Activated CD8-positive, alpha-beta T cell treated with anti-CD3 and anti-CD28 coated beads, Interleukin-2, amount 10 ng/mL, durations not matched to agents 7 days and 5 days (primary cell): ENCODE data around the gene BTN1A1. TPM values are rescaled to one million over a fixed set of nuclear protein-coding genes. Genes with fewer than 3 reads are reported as not detected.
"Not testable (repeated sequence)": the region's sequence is repeated elsewhere in the genome, so short reads cannot be mapped to it uniquely, and the experiment has no call there.

Experiments
- ATAC-seq: fragments of 150-1000 bp; cut with Tn5 transposase; one replicate; pipeline ENCODE4 v1.10.0; 2021; ENCODE audit warnings: moderate library complexity
- CTCF ChIA-PET: fragments of 350-600 bp; sonication (Branson Sonifier 250); formaldehyde crosslinking; loops from one replicate; lab custom pipeline; 2021; ENCODE audit warnings: antibody characterized with exemption; lab: Charles Lee
- POLR2A ChIA-PET: fragments of 350-600 bp; sonication (Branson Sonifier 250); formaldehyde crosslinking; loops from one replicate; lab custom pipeline; 2021; ENCODE audit warnings: antibody characterized with exemption; lab: Charles Lee
- DNase-seq: peaks from one replicate; pipeline ENCODE4 v3.0.0-alpha.2; 2020
- H3K27ac Mint-ChIP-seq: one replicate; pipeline ENCODE4 v1.8.0; 2021; ENCODE audit warnings: mild to moderate bottlenecking, mixed read lengths
- H3K27me3 Mint-ChIP-seq: one replicate; pipeline ENCODE4 v1.8.0; 2021; ENCODE audit warnings: low read depth, mixed read lengths
- H3K36me3 Mint-ChIP-seq: one replicate; pipeline ENCODE4 v1.8.0; 2021; ENCODE audit warnings: low read depth, mixed read lengths
- H3K4me1 Mint-ChIP-seq: one replicate; pipeline ENCODE4 v1.8.0; 2021; ENCODE audit warnings: low read depth, mixed read lengths
- H3K4me3 Mint-ChIP-seq: one replicate; pipeline ENCODE4 v1.8.0; 2021; ENCODE audit warnings: mild to moderate bottlenecking, mixed read lengths
- H3K9me3 Mint-ChIP-seq: one replicate; pipeline ENCODE4 v1.8.0; 2022; ENCODE audit warnings: mixed read lengths; ENCODE audit not compliant: insufficient read depth
- total RNA-seq, 2 experiments: library from RNA; stranded (reverse); gene quantifications; one replicate each; pipeline ENCODE4 v1.2.3, GENCODE V29; 2021

BTN1A1 gene
- total RNA-seq = not detected

GRCh38 chr6:26500102-26500501, at the start of gene BTN1A1:
TSS of gene BTN1A1 (plus strand) at chr6:26500303. CDS start at chr6:26501287, 984 bp downstream.
- POLR2A ChIA-PET = no interaction called here
- CTCF ChIA-PET = interaction anchor here (4.0 kb wide), 1 partner anchor 159 kb away, joined by 16 read pairs; no protein-coding TSS in a partner anchor
- H3K4me3 Mint-ChIP-seq = no peak within 1 kb of the TSS
- no peaks in the 10 kb centered on the region for H3K9me3 Mint-ChIP-seq
- H3K4me1 Mint-ChIP-seq = peaks cover 22% of the 10 kb centered on the region
- DNase-seq (no peak), ATAC-seq (no peak)
- no peak within 1 kb of the TSS for H3K27ac Mint-ChIP-seq
- H3K36me3 Mint-ChIP-seq = no peaks in the 10 kb centered on the region
- H3K27me3 Mint-ChIP-seq = peaks cover 36% of the 10 kb centered on the region

GRCh38 chr6:26452631-26453235, 47.4 kb upstream of the BTN1A1 start:
- H3K36me3 Mint-ChIP-seq = peaks cover 33% of the 10 kb centered on the region
- CTCF ChIA-PET = interaction anchor here (1.6 kb wide), 1 partner anchor 111 kb away, joined by 3 read pairs; no protein-coding TSS in a partner anchor

GRCh38 chr6:26454631-26455030, 45.5 kb upstream of the BTN1A1 start:
- H3K36me3 Mint-ChIP-seq = peaks cover 32% of the 10 kb centered on the region
- CTCF ChIA-PET = interaction anchor here (1.2 to 2.7 kb wide), 4 partner anchors 10 to 113 kb away, joined by 3 to 9 read pairs (median 4); no protein-coding TSS in a partner anchor
- DNase-seq (no peak), ATAC-seq (no peak)
- POLR2A ChIA-PET = interaction anchor here (2.6 kb wide), 1 partner anchor 18 kb away, joined by 9 read pairs; no protein-coding TSS in a partner anchor
- no peak overlapping the region for H3K27ac Mint-ChIP-seq
- no peak overlapping the region for H3K4me3 Mint-ChIP-seq
- H3K9me3 Mint-ChIP-seq = no peaks in the 10 kb centered on the region
- no peaks in the 10 kb centered on the region for H3K27me3 Mint-ChIP-seq
- H3K4me1 Mint-ChIP-seq = peaks cover 23% of the 10 kb centered on the region

More at GRCh38 chr6:26452631-26453235, 47.4 kb upstream of the BTN1A1 start:
- DNase-seq = no peak
- no peak overlapping the region for H3K4me3 Mint-ChIP-seq
- H3K4me1 Mint-ChIP-seq = peaks cover 13% of the 10 kb centered on the region
- POLR2A ChIA-PET = no interaction called here
- no peak overlapping the region for H3K27ac Mint-ChIP-seq
- no peaks in the 10 kb centered on the region for H3K27me3 Mint-ChIP-seq
- no peaks in the 10 kb centered on the region for H3K9me3 Mint-ChIP-seq
- ATAC-seq = no peak

- ATAC-seq = no peak
- Mint-ChIP-seq H3K9me3 (no peaks in the 10 kb centered on the region), H3K27ac (no peak overlapping the region), H3K4me1 (peaks cover 31% of the 10 kb centered on the region), H3K36me3 (peaks cover 32% of the 10 kb centered on the region), H3K27me3 (no peaks in the 10 kb centered on the region), H3K4me3 (no peak overlapping the region)
- POLR2A ChIA-PET = interaction anchor here (1.1 to 2.6 kb wide), 3 partner anchors 9 to 18 kb away, joined by 3 to 9 read pairs (median 4); no protein-coding TSS in a partner anchor
- CTCF ChIA-PET = interaction anchor here (1.2 to 2.7 kb wide), 5 partner anchors 9 to 140 kb away, joined by 3 to 9 read pairs (median 3); no protein-coding TSS in a partner anchor
- DNase-seq = no peak
These were observed 44.6 kb upstream of the BTN1A1 start for GRCh38 chr6:26455357-26455970.

- ChIA-PET CTCF (no interaction called here), POLR2A (no interaction called here)
- Mint-ChIP-seq H3K27me3 (no peaks in the 10 kb centered on the region), H3K27ac (peak overlapping the region; percentile 97), H3K4me3 (peak overlapping the region; percentile 99), H3K4me1 (peaks cover 45% of the 10 kb centered on the region), H3K9me3 (no peaks in the 10 kb centered on the region), H3K36me3 (peaks cover 41% of the 10 kb centered on the region)
- peak; percentile 28 for ATAC-seq
- DNase-seq = no peak
These were observed 42.8 kb upstream of the BTN1A1 start for GRCh38 chr6:26457264-26457805.

GRCh38 chr6:26457806-26458688, 42.1 kb upstream of the BTN1A1 start, which contains the start of gene BTN2A1:
TSS of gene BTN2A1 (plus strand) at chr6:26457955. CDS start at chr6:26458637, 682 bp downstream.
- ATAC-seq (peak; percentile 99), DNase-seq (peak; percentile 83)
- Mint-ChIP-seq H3K4me1 (peaks cover 51% of the 10 kb centered on the region), H3K27me3 (no peaks in the 10 kb centered on the region), H3K9me3 (no peaks in the 10 kb centered on the region), H3K36me3 (peaks cover 48% of the 10 kb centered on the region), H3K4me3 (peak within 1 kb of the TSS; percentile 99), H3K27ac (peak within 1 kb of the TSS; percentile 97)
- ChIA-PET POLR2A (interaction anchor here (1.6 kb wide), 1 partner anchor 16 kb away, joined by 4 read pairs; no protein-coding TSS in a partner anchor), CTCF (interaction anchor here (1.3 kb wide), 1 partner anchor 111 kb away, joined by 3 read pairs; no protein-coding TSS in a partner anchor)

- Mint-ChIP-seq H3K4me3 (peak overlapping the region; percentile 53), H3K36me3 (peaks cover 60% of the 10 kb centered on the region), H3K9me3 (no peaks in the 10 kb centered on the region), H3K27ac (peak overlapping the region; percentile 40), H3K27me3 (no peaks in the 10 kb centered on the region), H3K4me1 (peaks cover 59% of the 10 kb centered on the region)
- ATAC-seq = no peak
- POLR2A ChIA-PET = interaction anchor here (1.6 kb wide), 1 partner anchor 14 kb away, joined by 4 read pairs; no protein-coding TSS in a partner anchor
- CTCF ChIA-PET = interaction anchor here (1.3 kb wide), 1 partner anchor 110 kb away, joined by 3 read pairs; no protein-coding TSS in a partner anchor
- DNase-seq = no peak
These were observed 40.9 kb upstream of the BTN1A1 start for GRCh38 chr6:26459023-26459810.

- not testable (repeated sequence) for H3K27ac Mint-ChIP-seq, H3K4me3 Mint-ChIP-seq, H3K27me3 Mint-ChIP-seq, H3K9me3 Mint-ChIP-seq, DNase-seq, ATAC-seq
- Mint-ChIP-seq H3K36me3 (peaks cover 80% of the 10 kb centered on the region), H3K4me1 (peaks cover 63% of the 10 kb centered on the region)
- ChIA-PET POLR2A (interaction anchor here (1.3 kb wide), 1 partner anchor 210 kb away, joined by 3 read pairs; a partner anchor contains a TSS), CTCF (interaction anchor here (0.8 kb wide), 1 partner anchor 12 kb away, joined by 3 read pairs; no protein-coding TSS in a partner anchor)
These were observed 38.8 kb upstream of the BTN1A1 start for GRCh38 chr6:26461353-26461752.

- Mint-ChIP-seq H3K4me3 (no peak overlapping the region), H3K27me3 (no peaks in the 10 kb centered on the region), H3K36me3 (peaks cover 93% of the 10 kb centered on the region), H3K4me1 (peaks cover 47% of the 10 kb centered on the region), H3K27ac (peak overlapping the region; percentile 13), H3K9me3 (no peaks in the 10 kb centered on the region)
- POLR2A ChIA-PET = interaction anchor here (0.7 to 1.0 kb wide), 2 partner anchors 8 to 10 kb away, joined by 4 to 5 read pairs; no protein-coding TSS in a partner anchor
- ATAC-seq (no peak), DNase-seq (no peak)
- CTCF ChIA-PET = interaction anchor here (1.0 to 1.4 kb wide), 4 partner anchors 9 to 123 kb away, joined by 3 to 7 read pairs (median 4); no protein-coding TSS in a partner anchor
These were observed 36.1 kb upstream of the BTN1A1 start for GRCh38 chr6:26464014-26464413.
